Measurements from ENCODE around the gene PDCD5.
"Not testable (repeated sequence)": the region's sequence is repeated elsewhere in the genome, so short reads cannot be mapped to it uniquely, and the experiment has no call there.

Gene PDCD5, protein sequence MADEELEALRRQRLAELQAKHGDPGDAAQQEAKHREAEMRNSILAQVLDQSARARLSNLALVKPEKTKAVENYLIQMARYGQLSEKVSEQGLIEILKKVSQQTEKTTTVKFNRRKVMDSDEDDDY

DNA sequence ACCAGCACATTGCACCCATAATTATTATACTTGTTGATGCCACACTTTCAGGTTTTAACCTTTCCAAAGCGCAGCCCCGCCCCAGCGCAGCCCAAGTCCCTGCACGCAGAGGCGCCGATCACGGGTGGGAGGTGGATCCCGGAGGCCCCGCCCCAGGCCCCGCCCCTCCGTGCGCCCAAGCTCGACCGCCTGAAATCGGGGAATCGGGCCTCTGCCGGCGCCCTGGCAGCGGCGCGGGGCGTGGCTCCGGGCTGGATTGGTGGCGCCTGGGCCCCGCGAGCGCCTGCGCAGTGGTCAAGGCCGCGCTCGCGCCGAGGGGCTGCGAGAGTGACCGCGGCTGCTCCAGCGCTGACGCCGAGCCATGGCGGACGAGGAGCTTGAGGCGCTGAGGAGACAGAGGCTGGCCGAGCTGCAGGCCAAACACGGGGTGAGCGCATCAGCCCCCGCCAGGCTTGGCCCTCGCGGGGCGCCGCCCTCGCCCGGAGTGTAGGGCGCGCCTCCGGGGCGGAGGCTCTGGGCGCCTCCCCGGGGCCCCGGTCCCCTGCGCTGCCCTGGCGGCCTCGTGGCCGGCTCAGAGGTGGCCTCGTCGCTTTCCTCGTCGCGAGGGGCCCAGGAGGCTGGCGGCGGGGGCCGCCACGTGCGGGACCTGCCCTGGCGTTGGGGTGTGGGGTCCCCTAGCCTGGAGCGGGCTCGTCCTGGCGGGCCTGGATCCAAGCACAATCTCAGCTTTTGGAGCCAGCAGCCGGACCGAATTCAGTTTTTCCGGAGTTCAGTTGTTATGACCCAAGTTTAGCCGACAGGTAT lies at the start of gene PDCD5:
Gene PDCD5, plus strand, starts transcription at position 290 of the 804 bp plus-strand sequence. Its CDS starts 72 bp downstream, at position 362.
- DNase-seq (ENCODE audit: low spot score): peak; percentile 97

DNA sequence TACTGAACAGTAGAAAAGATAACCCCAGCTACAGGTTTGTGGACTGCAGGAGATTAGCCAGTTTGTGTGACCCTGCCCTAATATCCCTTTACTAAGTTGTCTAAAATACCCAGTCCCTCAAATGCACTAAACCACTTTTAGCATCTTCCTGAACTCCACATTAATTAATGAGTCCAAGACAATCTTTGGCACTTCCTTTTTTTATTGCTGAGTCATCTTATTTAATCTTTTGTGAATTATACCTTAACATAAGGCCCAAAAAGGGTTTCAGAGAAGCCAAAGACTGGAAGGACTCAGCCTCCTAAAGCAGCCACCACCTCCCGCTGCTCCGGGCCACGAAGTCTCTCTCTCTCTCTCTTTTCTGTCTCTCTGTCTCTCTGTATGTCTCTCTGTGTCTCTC lies 48.8 kb upstream of the PDCD5 start:
- DNase-seq (ENCODE audit: low spot score): no peak

DNA sequence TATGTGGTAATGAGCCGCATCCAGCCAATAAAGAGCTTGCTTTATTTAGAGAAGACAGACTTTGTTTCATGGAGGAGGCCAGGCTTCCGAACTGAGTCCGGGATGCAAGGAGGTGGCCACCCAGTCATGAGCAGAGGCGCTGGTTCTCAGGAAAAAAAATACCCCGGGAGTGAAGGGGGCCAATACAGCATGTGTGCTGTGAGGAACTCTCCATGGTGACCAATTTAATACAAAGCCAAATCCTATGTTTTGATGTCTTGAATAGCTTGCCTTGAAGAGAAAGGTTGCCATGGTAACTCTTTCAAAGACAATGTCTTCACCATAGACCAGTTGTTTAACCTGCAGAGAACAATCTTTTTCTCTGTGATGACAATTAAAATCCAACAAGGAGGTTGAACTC lies 43.4 kb upstream of the PDCD5 start:
- no peak for DNase-seq (ENCODE audit: low spot score)

DNA sequence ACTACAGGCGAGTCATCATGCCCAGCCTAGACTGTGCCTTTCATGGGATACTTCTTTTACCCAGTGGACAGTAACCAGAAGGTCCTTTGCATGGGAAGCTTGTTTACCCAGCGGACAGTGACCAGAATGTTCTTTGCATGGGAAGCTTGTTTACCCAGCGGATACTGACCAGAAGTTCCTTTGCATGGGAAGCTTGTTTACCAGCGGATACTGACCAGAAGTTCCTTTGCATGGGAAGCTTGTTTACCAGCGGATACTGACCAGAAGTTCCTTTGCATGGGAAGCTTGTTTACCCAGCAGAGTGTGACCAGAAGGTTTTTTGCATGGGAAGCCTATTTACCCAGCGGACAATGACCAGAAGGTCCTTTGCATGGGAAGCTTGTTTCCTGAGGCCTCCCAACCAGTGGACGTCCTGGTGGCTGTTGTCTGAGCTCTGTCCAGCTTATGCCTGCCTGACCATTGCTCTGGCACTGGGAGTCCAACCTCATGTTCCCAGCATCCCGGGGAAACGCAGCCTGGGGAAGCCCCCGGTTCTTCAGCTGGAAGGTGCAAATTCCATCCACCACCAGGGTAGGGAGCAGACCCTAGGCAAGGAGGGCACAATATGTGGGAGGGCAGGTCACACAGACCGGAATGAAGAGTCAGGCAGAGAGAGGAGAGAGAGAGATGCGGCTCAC lies 41.6 kb upstream of the PDCD5 start:
- DNase-seq (ENCODE audit: low spot score): no peak

DNA sequence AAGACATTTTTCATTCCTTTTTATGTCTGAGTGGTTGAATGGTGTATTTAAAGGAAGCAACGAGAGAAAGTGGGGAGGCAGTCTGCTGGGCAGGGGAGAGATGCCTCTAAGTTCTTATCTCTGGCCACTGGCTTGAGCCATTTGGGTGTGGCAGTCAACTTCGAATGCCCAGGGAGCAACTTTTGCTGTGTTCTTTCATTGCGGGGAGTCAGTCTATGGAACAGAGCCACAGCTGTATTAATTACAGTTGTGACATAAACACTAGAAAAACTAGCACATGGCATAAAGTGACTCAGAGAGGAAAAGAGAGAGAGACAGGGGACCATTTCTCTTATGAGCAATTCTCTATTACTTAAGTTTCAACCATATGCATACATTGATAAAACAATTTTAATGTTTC lies 40.4 kb upstream of the PDCD5 start:
- no peak for DNase-seq (ENCODE audit: low spot score)

DNA sequence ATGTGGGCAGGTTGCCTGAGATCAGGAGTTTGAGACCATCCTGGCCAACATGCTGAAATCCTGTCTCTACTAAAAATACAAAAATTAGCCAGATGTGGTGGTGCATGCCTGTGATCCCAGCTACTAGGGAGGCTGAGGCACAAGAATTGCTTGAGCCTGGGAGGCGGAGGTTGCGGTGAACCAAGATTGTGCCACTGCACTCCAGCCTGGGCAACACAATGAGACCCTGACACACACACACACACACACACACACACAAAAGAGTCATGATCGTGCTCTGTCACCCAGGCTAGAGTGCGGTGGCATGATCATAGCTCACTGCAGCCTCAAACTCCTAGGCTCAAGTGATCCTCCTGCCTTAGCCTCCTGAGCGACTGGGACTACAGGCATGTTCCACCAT lies 39.6 kb upstream of the PDCD5 start:
- DNase-seq (ENCODE audit: low spot score): not testable (repeated sequence)

DNA sequence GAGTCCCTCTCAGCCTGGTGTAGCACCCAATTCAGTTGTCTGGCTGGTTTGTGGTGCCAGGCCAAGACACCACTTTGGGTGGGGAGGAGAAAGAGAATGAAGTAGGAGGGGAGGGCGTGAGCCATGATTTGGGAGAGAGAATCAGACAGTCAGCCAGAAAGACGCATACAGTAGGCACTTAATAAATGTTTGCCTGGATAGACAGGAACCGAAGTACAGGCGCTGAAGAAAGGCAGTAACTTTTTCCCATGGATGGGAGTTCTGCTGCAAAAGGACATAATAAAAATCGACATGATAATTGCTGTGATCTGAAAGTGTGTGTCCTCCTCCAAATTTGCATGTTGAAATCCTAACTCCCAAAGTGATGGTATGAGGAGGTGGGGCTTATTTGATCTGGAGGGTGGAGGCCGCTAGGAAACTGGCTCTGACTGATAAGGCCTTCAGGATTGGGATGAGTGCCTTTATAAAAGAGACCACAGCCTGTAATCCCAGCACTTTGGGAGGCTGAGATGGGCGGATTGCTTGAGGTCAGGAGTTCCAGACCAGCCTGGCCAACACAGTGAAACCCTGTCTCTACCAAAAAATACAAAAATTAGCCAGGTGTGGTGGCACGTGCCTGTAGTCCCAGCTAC lies 38.4 kb upstream of the PDCD5 start:
- DNase-seq (ENCODE audit: low spot score): no peak

DNA sequence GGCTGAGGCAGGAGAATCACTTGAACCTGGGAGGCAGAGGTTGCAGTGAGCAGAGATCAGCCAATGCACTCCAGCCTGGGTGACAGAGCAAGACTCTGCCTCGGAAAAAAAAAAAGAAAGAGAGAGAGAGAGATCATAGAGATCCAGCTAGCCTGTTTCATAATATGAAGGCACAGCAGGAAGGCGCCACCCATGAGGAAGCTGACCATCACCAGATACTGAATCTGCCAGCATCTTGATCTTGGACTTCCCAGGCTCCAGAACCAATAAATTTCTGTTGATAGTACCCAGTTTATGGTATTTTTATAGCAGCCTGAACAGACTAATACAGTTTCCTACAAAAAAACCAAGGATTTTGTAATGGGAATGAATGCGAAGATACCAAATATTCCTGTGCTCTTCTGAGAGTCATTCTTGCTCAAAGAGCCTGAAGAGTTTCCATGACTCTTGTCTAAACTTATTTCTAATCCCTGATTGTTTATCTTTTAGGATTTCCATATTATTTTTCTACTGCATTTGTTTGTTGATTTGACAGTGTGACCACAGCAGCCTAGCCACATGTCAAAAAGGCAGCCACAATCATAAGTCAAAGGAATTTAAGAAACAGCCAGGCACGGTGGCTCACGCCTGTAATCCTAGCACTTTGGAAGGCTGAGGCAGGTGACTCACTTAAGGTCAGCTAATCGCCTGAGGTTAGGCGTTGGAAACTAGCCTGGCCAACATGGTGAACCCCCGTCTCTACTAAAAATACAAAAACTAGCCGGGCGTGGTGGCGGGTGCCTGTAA lies 37.7 kb upstream of the PDCD5 start:
- no peak for DNase-seq (ENCODE audit: low spot score)

DNA sequence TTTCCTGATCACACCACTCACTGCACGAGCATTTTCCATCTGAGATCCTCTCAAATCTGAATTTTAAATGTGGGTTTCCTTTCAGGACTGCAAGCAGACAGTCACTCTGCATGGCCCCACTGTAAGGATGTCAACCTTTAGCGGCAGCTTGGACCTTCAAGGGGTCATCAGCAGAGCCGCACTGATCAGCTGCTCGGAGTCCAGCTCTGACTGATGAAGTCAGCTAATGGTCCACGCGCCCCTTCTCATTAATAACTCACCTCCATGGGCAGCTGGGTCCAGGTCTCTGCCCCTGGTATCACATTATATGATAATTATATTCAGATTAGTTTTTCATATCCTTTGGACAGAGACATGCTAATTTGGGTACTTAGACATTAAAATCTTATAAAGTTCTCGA lies 36.1 kb upstream of the PDCD5 start:
- no peak for DNase-seq (ENCODE audit: low spot score)

DNA sequence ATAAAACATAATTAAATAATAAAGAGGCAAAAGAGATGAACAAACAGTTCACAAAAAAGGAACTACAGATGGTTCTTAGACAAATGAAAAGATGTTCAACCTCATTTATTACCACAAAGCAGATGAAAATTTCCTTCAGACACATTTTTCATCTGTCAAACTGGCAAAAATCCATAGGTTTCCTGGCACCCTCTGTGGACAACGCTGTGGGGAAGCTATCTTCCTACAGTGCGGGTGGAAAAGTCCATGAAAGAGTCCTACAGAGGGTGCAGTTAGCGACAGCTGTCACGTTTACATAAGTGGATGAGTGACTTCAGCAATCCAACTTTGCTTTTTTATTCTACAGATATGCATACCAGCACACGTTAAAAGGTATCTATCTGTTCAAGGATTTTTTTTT lies 30.3 kb upstream of the PDCD5 start:
- no peak for DNase-seq (ENCODE audit: low spot score)

DNA sequence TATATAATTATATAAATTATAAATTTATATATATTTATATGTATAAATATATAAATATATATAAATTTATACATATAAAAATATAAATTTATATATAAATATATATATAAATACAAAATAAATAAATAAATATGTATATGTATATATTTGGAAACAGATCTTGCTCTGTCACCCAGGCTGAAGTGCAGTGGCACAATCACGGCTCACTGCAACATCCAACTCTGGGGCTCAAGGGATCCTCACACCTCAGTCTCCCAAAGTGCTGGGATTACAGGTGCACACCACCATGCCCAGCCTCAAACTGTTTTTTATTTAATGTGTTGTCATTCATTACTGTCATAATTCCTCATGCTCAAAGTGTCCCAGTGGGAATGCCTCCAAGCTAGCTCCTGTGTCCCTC lies 25.2 kb upstream of the PDCD5 start:
- DNase-seq (ENCODE audit: low spot score): no peak

DNA sequence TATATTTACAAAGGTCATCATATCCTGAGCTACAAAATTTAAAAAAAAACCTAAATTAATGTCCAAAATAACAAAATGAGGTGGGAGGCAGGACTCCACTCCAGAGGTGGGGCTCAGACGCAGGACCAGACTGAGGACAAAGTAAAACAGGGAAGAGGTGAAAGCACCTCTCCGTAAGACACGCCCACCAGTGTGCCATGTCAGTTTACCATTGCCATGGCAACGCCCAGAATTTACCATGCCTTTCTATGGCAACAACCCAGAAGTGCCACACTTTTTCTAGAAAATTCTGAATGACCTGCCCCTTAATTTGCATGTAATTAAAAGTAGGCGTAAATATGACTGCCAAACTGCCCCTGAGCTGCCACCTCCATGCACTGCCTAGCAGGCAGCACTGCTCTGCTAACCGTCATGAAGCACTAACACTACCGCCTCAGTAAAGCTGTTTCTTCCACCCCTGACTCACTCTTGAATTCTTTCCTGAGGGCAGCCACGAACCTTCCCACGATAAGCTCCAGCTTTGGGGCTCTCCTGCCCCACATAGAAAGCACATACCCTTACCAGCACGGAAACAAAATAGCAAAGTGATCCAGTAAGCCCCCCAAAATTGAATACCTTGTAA lies 22.3 kb upstream of the PDCD5 start:
- DNase-seq (ENCODE audit: low spot score): no peak

DNA sequence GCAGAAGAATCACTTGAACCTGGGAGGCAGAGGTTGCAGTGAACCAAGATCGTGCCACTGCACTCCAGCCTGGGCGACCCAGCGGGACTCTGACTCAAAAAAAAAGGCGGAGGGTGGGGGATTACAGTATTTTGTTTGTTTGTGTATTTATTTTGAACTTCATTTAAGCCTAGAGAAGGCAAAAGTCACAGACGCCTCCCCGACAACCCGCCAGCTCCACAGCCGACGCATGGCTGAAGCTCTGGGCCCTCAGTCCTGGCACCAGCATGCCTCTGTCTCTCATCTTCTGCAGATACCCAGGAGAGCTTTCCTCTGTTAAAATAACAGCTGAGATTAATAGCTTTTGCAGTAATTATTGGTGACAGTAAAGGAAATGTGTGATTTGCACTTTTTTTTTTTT lies 17.2 kb upstream of the PDCD5 start:
- DNase-seq (ENCODE audit: low spot score): no peak

DNA sequence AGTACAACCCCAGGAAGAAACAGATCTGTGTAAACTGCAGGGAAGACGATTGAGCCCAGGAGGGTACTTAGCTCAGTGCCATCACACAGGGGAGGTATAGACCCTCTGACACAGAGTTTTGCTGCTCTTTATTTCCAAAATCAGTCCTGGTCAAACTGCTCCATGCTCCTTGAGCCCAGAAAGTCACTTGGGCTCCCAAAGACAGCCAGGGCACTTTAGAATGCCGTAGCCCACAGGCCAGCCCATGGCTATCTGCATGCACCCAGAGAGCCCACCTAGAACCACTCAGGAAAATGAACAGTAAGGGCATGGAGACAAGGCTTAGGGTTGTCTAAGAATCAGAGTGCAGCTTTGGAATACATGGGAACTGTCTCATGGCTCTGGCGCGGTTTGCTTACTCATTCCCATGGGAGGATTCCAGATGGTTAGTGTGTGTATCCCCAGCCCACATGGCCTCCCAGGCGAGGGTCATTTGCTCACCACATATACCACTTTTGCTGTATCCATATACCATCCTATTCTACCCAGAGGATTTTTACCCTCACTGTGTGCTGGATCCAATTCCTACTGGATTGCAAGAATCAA lies 14.7 kb upstream of the PDCD5 start:
- DNase-seq (ENCODE audit: low spot score): no peak

DNA sequence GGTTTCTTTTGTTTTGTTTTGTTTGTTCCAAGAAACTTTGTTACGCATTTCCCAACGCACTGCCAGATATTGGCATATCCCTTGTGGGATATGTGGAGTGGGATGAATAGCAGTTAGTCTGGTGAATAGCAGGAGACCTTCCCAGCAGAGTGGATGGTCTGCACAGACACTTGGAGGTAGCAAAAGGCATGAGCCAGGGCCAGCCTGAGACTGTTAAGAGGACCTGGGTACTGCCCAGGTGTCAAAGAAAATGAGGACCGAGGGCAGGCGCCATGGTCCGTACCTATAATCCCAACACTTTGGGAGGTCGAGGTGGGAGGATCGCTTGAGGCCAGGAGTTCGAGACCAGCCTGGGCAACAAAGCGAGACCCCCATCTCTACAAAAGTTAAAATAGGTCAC lies 13.5 kb upstream of the PDCD5 start:
- DNase-seq (ENCODE audit: low spot score): no peak

DNA sequence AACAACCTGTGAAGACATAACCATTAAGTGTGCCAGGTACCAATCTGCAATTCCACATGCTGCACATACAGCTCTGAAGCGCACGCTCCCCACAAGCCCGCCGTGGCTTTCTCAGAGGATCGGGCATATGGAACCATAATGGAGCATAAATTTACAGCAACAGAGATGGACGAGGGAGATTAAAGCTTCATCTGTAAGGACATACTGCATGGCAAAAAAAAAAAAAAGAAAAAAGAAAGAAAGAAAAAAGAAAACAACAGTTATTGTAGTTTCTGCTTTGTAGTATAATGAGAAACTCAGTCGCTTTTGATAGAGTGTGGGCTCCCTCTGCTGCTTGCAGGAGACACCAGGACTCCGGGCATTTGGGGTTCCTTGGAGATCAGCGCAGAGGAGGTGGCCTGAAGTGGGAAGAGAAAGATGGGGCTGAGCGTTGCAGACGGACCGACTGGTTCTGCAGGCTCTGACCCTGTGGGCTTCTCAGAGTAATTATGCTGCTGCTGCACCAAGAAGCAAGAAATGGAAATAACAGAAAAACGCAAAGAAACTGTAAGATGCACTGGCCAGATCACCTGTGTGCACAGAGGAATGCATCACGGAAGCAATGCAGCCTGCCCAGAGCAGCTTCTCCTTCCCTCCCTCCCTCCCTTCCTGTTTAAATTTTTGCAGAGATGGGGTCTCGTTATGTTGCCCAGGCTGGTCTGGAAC lies 10.8 kb upstream of the PDCD5 start:
- peak; percentile 23 for DNase-seq (ENCODE audit: low spot score)

DNA sequence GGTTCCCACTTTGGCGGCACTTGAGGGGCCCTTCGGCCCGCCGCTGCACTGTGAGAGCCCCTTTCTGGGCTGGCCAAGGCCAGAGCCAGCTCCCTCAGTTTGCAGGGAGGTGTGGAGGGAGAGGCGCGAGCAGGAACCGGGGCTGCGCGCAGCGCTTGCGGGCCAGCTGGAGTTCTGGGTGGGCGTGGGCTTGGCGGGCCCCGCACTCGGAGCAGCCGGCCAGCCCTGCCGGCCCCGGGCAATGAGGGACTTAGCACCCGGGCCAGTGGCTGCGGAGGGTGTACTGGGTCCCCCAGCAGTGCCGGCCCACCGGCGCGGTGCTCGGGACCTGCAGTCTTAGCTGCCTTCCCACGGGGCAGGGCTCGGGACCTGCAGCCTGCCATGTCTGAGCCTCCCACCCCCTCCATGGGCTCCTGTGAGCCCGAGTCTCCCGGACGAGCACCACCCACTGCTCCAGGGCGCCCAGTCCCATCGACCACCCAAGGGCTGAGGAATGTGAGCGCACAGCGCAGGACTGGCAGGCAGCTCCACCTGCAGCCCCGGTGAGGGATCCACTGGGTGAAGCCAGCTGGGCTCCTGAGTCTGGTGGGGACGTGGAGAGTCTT lies 9.4 kb upstream of the PDCD5 start:
- DNase-seq (ENCODE audit: low spot score): not testable (repeated sequence)

DNA sequence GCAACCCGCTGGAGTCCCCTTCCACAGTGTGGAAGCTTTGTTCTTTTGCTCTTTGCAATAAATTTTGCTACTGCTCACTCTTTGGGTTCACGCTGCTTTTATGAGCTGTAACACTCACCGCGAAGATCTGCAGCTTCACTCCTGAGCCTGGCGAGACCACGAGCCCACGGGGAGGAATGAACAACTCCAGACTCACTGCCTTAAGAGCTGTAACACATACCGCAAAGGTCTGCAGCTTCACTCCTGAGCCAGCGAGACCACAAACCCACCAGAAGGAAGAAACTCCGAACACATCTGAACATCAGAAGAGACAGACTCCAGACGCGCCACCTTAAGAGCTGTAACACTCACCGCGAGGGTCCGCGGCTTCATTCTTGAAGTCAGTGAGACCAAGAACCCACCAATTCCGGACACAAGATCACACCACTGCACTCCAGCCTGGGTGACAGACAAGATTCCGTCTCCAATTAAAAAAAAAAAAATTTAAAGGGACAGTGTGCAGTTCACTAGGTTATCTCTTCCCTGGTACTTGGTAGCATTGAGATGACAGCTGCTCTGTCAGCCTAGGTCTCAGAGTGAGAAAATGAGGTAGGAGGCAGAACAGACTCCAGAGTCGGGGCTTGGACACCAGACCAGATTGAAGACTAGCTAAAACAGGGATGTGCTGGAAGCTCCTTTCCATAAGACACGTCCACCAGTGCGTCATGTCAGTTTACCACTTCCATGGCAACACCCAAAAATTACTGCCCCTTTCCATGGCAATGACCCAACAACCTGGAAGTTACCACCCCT lies 8.1 kb upstream of the PDCD5 start:
- not testable (repeated sequence) for DNase-seq (ENCODE audit: low spot score)

DNA sequence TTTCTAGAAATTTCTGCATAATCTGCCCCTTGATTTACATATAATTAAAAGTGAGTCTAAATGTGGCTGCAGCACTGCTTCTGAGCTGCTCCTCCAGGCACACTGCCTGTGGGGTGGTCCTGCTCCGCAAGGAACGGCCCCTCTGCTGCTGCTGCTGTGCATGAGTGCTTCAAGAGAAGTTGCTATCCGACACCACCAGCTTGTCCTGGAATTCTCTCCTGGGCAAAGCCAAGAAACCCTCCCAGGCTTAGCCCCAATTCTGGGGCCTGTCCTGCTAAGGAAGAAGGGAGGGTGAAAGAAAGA lies 7.5 kb upstream of the PDCD5 start:
- DNase-seq (ENCODE audit: low spot score): no peak

DNA sequence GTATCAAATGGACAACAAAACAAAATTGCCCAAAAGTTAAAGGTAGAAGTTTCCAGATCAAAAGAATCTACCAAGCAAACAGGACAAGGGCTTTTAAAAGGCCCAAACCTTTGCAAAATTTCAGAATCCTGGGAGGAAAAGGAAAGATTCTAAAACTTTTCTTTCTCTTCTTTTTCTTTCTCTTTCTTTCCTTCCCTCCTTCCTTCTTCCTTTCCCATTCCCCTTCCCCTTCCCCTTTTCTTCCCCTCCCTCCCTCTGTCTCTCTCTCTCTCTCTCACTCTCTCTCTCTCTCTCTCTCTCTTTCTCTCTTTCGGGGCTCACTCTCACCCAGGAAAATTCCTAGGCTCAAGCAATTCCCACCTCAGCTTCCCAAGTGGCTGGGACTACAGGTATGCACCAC lies 4.2 kb upstream of the PDCD5 start:
- no peak for DNase-seq (ENCODE audit: low spot score)
